Stimulated activated CD4-positive, alpha-beta T cell treated with anti-CD3 and anti-CD28 coated beads, Interleukin-2, amount 100 ng/mL, for 24 hours (primary cell): ENCODE data around the gene PRUNE2.

Source experiments
- DNase-seq, 2 donors: peaks; one replicate each; pipeline ENCODE4 v3.0.0-alpha.2; 2020

Gene PRUNE2

DNA sequence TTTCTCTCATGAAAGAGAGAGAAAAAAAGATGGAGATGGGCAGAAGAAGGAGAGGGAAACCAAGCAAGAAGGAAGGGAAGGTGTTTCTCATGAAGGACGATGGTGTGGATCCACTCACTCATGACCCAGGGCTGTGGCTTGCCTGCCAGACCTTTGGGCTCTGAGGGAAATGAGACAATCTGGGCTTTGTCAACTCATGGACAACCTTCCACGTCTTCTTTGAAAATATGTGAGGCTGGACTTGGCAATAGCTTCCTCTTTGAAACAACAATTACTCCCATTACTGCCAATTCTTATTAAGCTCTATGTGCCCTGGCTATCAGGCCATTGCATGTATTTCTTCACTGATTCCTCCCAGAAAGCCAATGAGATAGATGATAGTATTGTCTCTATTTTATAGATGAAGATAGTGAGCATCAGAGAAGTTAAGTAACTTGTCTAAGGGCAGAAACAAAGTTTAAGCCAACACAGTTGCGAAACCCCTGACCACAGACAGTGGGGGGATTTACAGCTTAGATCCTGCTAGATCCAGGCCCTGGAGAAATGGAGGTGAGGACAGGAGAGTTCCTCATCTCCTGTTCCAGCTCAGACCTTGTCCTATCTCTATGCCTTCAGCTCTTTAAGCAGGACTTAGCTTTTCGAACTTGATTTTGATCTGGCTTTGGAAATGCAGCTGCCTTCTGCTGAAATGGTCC, 314.5 kb downstream of the PRUNE2 start:
- no peak for DNase-seq

DNA sequence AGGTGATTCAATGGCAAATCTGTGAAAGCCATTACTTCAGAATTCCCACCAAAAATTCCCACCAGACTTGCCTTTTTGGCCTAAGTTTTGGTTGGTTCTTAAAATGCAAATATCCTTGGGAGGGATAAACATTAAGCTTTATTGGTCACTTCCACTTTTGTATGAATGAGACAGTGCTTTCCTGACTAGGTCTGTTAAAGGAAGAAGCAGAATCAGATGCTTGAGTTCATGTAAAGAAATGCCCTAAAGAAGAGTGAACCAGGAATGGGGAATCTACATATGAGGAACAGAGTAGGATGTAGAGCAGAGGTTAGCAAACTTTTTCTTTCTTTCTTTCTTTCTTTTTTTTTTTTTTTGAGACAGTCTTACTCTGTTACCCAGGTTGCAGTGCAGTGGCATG, 317.6 kb downstream of the PRUNE2 start:
- DNase-seq = no peak

DNA sequence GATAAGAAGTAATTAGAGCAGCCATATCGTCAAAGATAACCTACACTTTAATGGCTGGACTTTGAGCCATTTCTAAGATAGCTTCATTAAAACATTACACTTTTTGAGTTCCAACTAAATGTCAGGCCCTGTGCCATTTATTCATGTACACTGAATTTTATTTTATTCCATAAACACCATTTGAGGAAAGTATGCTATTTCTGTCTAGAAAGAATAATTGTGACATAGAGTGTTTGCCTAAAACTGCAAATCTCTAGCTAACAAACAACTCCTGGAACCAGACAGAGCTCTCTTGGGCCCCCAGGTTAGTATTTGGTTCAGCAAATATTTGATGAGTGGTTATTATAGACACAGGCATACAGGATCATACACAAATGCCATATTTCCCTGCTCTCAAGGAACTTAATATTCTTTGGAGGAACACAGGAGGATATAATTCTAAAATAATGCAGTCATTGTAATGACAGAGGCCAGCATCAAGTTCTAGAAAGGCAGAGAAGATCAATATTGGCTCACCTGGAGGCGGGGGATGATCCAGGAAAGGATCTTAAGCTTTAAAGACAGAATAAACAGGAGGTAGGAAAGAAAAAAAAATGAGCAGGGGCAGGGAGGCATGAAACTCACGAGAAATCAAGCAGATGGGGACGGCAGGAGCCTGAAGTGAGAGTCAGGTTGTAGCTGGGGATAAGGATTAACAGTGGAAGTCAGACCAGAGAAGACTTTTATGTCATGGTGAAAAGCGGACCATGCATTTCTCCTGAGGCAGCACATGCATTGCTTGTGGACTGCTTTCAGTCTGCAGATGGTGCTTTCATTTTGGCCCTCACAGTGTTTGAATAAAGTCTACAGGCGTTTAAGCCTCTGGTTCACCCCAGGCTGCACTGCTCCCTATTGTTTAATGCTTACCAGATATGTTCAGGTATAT, 319.3 kb downstream of the PRUNE2 start:
- DNase-seq = no peak

DNA sequence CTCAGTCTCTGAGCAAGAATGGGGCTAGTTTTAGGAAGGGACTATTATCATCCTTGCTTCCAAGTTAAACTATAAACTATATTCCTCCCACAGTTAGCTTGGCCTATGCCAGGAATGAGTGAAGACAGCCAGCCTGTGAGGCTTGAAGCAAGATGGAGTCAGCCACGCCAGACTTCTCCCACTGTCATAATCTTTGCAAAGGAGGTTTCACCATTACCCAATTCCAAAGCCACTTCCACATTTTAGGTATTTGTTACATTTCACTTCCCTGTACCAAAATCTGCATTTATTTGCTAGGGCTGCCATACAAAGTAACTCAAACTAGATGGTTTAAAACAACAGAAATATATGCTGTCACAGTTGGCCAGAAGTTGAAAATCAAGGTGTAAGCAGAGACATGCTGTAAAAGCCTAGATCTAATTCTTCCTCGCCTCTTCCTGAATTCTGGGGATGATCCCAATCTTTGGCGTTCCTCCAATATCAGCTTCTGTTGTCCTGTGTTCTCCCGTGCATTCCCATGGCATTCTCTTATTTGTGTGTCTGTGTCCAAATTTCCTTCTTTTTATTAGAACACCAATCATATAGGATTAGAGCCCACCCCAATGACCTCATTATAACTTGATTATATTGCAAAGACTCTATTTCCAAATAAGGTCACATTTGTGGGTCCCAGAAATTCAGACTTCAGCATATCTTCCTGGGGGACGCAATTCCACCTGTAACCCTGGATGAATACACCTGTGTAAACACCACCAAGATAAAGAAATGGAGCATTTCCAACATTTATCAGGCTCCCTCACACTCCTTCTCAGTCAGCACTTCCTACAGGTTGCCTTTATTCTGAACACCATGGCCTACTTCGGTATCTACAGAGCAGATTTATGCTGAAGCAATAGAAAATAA, 320.2 kb downstream of the PRUNE2 start:
- DNase-seq = no peak

DNA sequence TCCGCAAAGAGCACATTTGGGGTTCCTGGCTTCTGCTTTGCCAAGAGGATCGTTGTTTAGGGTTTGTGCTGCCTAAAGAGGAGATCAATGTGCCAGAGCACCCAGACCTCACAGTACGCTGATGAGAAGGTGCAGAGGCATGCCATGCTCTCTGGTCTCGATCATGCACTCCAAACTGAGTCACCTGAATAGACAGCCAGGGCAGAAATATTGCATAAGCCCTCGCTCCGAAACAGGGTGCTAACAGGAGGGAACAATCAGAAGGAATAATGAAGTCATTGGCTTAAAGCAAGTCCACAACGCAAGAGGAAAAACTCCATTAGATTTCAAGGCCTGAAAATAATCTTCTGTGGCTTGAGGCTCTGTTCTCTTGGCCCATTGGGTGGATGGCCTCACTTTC, 322.7 kb downstream of the PRUNE2 start:
- no peak for DNase-seq

DNA sequence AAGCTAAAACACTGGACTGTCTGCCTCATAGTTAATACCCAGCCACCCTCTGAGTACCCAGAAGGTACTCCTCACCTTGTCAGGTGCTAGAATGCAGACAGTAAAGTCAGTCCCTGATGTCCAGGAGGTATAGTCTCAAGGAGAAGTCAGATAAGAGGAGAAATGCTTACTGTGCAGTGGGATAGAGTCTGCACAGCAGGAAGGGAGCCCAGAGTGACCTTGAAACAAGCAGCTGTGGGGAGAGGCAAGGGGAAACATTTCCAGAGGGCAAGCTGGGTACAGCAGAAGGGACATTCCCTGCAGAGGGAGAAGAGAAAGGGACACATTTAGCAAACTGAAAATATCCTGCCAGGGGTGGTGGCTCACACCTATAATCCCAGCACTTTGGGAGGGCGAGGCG, 324.2 kb downstream of the PRUNE2 start:
- no peak for DNase-seq

DNA sequence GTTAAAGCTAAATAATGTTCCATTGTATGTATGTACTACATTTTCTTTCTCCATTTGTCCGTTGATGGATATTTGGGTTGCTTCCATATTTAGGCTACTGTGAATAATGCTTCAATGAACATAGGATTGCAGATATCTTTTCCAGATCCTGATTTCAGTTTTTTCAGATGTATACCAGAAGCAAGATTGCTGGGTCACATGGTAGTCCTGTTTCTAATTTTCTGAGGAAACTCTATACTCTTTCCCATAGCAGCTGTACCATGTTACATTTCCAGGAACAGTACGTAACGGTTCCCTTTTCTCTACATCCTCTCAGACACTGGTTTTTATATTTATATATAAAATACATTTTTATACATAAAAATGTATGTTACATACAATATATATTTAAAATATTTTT, 325.1 kb downstream of the PRUNE2 start:
- DNase-seq = no peak

DNA sequence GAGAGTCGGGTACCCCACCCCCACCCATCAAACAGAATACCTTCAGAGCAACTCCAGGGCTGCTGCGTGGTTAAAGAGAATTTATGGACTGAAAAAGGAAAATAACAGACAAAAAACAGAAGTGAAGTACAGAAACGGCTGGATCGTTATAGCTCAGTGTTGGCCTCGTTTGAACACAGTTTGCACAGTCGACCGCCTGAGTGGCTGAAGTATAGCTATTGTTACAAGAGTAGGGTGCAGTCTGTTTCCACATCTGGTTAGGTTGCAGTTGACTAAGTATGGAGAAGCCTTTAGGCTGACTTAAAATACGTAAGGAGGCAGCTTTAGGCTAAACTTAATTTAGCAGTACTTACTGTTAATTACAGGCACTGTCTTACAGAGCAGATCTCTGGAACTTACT, 325.7 kb downstream of the PRUNE2 start:
- DNase-seq = no peak

DNA sequence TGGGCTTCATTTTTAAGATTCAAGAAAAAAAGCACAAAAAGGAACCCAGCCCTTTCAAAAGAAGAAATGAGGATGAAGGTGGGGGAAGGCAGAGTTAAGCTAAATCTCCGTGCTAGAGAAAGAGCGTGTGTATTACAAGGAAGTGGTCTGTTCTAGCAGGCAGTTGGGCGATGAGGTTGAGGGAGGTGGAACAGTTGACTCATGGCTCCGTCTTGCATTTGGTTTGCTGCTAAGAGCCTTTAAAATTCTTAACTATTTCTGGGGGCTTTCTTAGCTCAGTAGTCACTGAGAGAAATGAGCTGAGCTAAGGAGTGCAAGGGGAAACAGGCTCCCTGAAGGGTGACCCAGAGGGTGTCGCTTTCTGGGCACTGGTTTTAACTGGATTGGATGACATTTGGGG, 329.6 kb downstream of the PRUNE2 start:
- peak; percentile 38 to 63 for DNase-seq

DNA sequence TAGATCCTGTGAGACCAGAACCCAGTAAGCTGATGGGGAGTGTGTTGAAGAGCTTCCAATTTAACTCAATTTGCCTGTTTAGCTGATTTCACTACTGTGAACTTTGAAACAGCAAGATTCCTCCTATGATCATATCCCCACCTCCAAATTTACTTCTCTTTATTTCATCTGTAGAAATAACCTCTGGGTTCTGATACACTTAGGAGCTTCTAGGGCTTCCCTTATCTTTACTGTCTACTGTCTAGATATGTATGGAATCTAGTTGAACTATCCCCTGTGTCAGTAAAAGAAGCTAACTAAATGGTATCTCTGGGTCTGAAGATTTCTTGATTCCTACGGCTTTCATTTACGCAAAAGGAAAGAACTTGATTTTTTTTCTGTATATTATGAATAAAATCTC, 330.2 kb downstream of the PRUNE2 start:
- DNase-seq = no peak

DNA sequence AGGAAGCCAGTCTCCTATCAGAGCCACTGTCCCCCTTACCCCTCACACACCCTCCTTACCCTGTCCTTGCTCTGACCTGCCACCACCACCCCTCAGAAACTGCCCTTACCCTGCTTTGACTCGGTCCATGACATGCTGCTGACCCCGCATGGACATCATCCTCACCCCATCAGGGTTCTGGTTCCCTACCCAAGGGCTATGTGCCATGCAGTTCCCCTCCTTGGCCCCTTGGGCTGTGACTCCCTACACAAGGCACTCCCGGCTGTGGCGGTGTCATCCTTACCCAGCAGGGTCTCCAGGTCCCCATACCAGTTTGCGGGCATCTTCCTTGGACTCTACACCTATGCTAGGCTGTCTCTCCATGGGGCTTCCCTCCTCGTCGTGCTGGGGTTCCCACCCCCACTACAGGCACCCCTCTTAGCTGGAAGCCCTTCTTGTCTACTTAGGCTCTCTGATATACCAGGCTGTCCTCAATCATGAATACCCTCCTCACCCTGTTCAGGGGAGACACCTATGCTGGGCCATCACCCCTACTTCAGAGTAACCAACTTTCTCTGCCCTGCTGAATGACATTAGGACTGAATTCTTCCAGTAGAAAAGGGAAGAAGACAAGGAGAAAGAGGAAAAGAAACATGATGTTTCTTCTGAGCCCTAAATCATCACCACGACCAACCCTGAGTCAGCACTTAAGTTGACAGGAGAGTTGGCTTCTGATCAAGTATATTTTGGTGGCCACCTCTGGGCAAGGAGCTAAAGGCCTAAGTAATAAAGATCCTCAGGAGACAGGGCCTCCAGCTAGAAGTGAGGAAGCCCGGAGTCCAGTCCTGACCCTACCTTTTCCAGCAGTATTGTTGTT, 331.8 kb downstream of the PRUNE2 start:
- no peak for DNase-seq

DNA sequence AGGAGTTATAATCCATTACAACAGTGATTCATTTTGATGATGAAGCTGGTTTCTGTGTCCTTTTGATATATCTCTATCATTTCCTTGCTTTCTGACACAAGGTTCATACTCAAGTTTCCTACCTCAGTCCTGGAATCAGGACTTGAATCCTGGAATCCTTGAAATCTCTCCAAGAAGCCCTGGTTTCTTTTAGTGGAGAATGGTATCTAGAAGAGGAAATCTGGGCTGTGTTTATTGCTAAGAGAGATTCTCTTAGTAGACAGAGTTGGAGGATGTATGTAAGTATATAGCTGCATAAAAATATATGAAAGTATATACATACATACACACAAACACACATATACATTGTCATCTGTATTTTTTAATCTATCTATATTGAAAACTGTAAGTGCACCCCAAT, 332.5 kb downstream of the PRUNE2 start:
- DNase-seq = no peak

DNA sequence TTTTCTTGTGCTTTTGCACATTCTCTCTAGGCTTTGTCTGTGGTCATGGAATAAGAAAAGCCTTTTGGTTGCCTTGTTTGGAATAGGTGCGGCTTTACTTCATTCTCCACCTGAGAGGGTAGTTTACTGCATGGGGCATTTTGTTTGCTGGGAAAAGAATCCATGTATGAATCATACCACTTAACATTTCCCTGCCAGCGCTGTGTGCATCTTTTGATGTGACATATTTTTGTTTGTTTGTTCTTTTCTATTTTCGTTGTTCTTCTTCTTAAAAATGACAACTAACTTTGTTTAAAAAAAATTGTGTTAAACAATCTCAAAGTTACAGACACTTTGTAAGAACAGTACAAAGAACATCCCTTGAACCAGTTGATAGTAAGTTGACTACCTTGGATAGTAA, 333.8 kb downstream of the PRUNE2 start:
- no peak for DNase-seq

DNA sequence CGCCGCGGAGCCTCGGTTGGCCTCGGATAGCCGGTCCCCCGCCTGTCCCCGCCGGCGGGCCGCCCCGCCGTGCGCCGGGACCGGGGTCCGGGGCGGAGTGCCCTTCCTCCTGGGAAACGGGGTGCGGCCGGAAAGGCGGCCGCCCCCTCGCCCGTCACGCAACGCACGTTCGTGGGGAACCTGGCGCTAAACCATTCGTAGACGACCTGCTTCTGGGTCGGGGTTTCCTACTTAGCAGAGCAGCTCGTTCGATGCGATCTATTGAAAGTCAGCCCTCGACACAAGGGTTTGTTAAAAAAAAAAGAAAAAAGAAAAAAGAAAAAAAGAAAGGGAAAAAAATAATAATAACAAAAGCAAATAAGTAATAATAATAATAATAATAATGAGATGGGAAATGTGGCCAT, 334.2 kb downstream of the PRUNE2 start:
- peak in 1 of 2 donors; percentile 24 for DNase-seq

DNA sequence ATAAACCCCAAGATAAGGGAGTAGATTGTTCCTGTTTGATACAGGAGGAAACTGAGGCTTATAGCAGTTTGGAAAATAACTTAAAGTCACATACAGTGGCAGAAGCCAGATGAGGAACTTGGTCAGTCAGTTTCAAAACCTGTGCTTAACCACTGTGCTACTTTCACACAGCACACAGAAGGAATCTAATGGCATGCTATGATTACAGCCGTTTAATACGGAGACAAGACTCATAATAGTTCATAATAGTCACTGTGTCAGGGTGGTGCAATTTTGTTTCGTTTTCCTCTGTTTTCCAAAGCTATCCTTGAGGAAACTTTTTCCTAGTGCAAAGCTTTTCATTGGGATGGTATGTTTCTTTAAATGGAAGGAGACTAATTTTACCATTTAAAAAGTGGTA, 334.6 kb downstream of the PRUNE2 start:
- DNase-seq = no peak

DNA sequence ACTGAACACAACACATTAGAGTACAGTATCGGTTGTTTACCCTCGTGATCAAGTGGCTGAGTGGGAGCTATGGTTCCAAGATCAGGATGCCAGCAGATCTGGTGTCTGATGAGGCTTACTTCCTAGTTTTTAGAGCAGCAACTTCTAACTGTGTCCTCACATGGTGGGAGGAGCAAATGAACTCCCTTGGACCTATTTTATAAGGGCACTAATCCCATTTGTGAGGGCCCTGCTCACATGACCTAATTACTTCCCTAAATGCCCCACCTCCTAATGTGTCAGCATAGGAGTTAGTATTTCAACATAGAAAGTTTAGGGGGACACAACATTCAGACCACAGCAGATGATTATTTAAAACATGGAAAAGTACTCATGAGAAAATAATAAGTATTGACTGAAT, 335.1 kb downstream of the PRUNE2 start:
- no peak for DNase-seq

DNA sequence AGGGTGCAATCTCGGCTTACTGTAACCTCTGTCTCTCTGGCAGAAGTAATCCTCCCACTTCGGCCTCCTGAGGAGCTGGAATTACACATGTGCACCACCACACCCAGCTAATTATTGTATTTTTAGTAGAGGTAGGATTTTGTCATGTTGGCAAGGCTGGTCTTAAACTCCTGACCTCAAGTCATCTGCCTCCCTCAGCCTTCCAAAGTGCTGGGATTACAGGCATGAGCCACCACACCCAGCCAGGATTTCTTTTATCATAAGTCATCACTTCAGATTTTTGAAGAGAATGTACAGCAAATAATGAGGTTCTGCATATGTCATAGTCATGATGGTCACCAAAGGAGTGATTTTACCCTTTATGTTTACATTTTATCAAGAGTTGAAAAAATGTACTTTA, 338.8 kb downstream of the PRUNE2 start:
- DNase-seq = no peak

DNA sequence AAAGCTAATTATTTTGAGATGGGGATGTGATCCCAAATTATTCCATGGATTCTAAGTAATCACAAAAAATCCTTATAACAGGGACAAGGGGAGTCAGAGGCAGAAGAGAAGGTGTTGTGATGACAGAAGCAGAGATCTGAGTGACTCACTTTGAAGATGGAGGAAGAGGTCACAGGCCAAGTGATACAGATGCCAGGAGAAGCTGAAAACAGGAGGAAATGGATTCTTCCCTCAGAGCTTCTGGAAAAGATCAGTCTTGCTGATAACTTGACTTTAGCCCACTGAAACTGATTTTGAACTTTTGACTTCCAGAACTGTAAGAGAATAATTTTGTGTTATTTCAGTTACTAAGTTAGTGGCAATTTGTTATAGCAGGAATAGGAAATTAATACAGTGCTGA, 341.6 kb downstream of the PRUNE2 start:
- DNase-seq = no peak

DNA sequence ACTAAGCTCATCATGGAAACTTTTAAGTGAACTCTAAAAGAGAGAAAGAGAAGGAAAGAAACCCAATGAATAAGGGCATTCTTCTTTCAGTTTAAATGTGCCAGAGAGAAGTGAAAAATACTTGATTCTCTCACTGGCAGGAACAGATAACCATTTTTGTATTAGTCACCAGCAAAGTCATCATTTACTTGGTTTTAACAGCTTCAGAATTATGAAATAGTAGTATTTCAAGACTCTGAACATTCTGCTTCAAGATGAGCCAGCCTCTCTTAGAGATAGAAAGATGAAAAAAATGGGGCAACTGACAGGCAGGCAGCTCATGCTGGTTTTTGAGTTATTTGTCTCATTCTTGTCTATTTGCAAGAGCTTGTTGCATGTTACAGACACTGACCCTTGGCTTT, 343.4 kb downstream of the PRUNE2 start:
- DNase-seq = no peak

DNA sequence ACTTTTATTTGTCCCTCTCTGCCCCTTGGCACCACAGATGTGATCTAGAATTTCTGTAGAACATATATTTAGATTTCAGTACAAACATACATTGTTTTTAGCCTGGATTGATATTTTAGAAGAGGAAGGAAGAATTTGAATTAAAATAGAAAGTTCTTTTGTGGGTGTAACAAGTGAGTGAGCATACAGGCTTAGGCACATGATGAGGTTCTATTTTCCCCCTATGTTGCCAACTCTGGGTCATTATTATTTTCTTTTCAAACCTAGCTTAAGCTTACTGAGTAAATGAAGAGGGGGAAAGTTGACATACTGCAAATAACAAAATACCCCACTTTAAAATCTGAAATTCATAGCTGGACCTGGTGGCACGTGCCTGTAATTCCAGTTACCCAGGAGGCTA, 344.0 kb downstream of the PRUNE2 start:
- DNase-seq = no peak
